Stimulated activated CD4-positive, alpha-beta T cell treated with anti-CD3 and anti-CD28 coated beads, Interleukin-1b, Interleukin-23, amount 100 ng/mL, for 24 hours (primary cell): ENCODE results near the gene SNX6.
"Not testable (repeated sequence)": the region's sequence is repeated elsewhere in the genome, so short reads cannot be mapped to it uniquely, and the experiment has no call there.

Experiments
- DNase-seq, 4 experiments: peaks; one replicate each; pipeline ENCODE4 v3.0.0-alpha.2; 2020; ENCODE audit warnings: low read depth in 4 of 4, low spot score in 1 of 4

SNX6 gene

DNA sequence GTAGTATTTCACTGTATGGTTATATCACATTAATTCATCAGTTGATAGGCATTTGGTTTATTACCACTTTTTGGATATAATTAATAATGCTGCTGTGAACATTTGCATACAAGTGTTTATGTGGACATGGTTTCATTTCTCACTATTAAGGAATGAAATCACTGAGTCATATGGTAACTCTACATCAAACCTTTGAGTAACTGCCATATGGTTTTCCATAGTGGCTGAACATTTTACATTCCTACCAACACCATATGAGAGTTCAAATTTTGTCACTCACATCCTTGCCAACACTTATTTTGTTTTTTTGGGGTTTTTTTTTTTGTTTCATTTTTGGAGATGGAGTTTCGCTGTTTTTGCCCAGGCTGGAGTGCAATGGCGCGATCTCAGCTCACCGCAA is 60.2 kb downstream of the SNX6 start:
- DNase-seq = no peak

DNA sequence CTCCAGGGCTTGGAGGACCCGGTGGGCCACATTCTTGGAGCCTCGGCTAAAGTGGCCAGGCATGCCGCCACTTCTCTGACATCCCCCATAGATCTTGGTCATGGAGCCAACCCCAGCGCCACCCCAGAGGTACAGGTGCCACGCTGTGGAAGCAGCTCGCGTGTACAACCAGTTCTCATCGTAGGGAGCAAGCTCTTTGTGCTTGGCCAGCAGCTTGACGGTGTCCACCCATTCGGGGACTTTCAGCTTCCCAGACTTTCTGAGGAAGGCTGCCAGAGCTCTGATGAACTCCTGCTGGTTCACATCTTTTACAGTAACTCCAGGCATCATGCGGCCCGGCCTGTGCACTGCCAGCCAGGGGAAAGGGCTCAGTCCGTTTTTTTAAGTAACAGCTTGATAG is 61.1 kb downstream of the SNX6 start:
- no peak for DNase-seq

DNA sequence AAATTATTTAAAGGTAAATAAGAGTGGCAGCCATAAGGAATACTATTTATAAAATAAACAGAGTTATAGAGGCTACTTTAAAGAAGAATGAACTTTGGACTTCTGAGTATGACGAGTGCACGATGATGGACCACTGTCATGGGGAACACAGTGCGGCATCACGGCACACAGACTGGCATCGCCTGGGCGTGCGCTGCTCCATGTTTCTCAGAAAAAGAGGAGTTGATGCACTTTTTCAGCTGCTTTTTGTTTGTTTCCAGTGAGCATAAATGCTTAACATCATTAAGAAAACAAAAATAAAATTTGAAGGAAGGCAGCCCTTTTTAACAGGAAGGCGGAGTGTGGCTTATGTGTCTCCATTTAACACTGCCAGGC is 67.2 kb downstream of the SNX6 start:
- no peak for DNase-seq

DNA sequence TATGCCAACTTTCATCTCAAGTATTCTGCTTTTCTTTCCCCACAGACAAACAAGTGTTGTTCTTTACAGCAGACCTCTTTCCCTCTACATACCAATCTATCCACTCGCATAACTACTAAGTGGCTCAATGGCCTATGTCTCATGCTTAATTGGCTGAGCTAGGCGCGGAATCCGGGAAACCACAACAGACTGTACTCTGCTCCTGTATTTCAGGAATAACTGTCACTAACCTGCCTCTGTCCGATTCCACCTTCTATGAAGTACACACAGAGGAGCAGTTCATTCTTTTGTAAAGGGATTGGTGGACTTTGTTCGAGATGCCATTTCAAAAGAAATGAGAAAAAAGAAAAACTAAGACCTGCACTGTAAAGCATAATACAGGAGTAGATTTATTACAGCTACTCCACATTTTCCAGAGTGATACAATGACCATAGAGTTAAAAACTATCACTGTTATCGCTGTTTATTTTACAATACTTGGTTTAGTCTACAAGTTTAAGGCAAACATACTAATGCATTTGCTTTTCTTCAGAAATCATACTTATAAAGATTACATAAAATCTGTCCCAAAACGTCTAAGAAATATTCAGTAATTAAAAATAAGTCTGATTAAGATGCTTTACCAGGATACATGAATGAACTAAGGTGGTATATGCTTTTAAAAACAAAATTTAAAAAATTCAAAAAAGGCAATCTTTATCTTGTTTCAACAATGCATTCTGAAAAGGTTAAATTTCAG is 67.7 kb downstream of the SNX6 start:
- DNase-seq = not testable (repeated sequence)

DNA sequence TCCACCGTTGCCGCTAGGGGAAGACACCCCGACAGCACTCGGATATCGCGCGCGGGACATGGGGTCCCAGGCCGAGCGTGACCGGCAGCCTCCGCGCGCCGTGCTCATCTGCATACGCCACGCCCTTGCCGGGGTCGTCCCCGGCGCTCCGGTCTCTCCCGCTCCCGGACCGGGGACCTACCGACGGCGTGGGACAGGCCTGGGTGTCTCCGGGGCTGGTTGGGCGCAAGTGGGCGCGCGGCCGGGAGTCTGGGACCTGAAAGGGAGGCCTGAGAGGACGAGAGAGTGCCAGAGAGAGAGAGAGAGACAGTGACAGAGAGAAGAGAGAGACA is 73.5 kb downstream of the SNX6 start:
- DNase-seq = not testable (repeated sequence)

DNA sequence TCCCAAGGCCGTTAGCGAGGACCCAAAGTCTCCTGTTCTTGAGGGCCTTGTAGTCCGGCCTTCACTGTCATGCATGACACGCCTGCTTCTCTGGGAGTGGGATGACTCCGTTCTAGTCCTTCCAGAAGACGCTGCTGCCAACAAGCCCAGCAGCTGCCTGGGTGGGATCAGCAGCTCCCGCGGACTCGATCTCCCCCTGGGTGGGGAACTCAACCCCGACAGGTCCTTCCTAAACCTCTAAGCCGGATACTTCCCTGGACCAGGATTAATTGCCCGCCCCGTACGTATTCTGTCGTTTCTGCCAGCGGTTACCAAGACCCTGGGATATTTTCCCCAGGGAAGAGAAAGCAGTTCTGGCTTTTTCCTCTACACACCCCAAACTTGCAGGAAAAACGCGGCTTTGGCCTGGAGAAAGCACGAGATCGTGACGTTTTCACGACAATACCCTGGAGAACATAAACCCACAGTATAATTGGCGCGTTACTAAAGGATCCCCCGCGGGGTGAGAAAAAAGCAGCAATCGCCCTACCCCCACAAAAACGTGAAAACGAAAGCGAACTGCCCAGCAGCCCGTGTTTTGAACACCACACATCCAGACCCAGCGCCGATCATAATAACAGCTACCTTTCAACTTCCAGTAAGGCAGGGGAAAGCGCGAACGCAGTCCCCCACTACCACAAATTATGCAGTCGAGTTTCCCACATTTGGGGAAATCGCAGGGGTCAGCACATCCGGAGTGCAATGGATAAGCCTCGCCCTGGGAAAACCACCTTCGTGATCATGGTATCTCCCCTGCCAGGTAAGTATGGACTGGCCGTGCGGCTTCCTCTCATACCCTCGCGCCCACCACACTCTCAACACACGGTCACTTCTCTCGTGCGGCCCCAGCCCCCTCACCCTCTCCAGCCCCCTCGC is 74.1 kb downstream of the SNX6 start:
- not testable (repeated sequence) for DNase-seq

DNA sequence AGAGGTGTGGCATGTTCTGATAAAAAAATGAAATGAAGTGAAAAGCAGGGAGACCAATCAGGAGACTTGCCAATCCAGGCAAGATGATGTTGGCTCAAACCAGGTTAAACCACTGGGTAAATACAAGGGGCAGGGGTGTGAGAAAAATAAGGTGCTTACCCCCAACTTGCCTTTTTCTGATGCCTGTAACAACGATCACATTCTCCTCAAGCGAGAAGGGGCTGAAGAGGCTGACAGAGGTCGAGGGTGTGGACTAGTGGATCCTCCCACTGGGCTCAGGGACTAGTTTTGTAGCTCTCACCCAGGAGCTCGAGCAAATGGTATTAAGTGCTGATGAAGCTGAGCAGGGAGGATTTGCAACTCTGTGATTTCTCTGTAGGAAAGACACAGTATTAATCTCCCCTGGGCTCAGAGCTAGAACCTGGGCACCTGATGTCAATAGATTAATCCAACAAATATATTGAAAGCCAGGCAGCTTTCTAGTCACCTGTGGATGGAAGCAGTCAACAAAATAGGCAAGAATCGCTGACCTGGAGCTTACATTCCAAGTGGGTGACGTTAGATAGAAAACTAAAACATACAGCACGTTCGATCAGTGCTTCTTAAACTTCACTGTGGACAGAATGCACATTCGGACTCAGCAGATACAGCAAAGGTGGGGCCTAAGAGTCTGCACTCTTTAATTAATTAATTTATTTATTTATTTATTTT is 75.3 kb downstream of the SNX6 start:
- no peak for DNase-seq

DNA sequence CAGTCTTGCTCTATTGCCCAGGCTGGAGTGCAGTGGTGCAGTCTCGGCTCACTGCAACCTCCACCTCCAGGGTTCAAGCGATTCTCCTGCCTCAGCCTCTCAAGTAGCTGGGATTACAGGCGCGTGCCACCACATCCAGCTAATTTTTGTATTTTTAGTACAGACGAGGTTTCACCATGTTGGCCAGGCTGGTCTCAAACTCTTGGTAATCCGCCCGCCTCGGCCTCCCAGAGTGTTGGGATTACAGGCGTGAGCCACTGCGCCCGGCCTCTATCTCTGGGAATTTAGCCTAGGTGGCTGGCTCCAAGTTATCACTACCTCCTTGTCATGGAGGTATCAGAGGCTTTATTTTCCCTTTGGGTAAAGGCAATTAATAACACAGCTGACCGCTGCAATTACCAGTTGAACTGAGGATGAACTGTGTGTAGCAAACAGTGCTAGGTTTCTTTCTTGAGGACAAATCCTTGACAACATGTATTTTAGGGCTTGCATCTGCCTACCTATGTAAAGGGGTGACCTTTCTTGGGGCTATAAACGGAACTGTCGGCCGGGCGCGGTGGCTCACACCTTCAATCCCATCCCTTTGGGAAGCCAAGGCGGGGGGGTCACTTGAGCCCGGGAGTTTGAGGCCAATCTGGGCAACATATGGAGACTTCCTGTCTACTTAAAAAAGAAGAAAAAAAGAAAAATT is 80.5 kb downstream of the SNX6 start:
- not testable (repeated sequence) for DNase-seq

DNA sequence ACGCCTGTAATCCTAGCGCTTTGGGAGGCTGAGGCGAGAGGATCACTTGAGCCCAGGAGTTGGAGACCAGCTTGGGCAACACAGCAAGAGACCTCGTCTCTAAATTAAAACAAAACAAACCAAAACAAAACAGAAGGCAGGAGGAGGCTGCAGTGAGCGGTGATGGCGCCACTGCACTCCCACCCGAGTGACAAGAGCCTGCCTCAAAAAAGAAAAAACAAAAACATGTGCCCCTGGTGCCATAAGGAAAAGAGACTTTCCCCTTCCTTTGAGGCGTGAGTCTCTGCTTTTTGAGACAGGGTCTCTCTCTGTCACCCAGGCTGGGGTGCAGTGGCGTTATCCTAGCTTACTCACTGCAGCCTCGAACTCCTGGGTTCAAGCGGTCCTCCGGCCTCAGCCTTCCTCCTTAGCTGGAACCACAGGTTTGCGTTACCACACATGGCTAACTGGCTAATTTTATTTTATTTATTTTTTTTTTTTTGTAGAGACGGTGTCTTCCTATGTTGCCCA is 81.4 kb downstream of the SNX6 start:
- no peak for DNase-seq

DNA sequence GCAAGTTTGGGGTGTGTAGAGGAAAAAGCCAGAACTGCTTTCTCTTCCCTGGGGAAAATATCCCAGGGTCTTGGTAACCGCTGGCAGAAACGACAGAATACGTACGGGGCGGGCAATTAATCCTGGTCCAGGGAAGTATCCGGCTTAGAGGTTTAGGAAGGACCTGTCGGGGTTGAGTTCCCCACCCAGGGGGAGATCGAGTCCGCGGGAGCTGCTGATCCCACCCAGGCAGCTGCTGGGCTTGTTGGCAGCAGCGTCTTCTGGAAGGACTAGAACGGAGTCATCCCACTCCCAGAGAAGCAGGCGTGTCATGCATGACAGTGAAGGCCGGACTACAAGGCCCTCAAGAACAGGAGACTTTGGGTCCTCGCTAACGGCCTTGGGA is 82.8 kb downstream of the SNX6 start:
- not testable (repeated sequence) for DNase-seq

DNA sequence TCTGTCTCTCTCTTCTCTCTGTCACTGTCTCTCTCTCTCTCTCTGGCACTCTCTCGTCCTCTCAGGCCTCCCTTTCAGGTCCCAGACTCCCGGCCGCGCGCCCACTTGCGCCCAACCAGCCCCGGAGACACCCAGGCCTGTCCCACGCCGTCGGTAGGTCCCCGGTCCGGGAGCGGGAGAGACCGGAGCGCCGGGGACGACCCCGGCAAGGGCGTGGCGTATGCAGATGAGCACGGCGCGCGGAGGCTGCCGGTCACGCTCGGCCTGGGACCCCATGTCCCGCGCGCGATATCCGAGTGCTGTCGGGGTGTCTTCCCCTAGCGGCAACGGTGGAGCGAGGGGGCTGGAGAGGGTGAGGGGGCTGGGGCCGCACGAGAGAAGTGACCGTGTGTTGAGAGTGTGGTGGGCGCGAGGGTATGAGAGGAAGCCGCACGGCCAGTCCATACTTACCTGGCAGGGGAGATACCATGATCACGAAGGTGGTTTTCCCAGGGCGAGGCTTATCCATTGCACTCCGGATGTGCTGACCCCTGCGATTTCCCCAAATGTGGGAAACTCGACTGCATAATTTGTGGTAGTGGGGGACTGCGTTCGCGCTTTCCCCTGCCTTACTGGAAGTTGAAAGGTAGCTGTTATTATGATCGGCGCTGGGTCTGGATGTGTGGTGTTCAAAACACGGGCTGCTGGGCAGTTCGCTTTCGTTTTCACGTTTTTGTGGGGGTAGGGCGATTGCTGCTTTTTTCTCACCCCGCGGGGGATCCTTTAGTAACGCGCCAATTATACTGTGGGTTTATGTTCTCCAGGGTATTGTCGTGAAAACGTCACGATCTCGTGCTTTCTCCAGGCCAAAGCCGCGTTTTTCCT is 83.4 kb downstream of the SNX6 start:
- not testable (repeated sequence) for DNase-seq

DNA sequence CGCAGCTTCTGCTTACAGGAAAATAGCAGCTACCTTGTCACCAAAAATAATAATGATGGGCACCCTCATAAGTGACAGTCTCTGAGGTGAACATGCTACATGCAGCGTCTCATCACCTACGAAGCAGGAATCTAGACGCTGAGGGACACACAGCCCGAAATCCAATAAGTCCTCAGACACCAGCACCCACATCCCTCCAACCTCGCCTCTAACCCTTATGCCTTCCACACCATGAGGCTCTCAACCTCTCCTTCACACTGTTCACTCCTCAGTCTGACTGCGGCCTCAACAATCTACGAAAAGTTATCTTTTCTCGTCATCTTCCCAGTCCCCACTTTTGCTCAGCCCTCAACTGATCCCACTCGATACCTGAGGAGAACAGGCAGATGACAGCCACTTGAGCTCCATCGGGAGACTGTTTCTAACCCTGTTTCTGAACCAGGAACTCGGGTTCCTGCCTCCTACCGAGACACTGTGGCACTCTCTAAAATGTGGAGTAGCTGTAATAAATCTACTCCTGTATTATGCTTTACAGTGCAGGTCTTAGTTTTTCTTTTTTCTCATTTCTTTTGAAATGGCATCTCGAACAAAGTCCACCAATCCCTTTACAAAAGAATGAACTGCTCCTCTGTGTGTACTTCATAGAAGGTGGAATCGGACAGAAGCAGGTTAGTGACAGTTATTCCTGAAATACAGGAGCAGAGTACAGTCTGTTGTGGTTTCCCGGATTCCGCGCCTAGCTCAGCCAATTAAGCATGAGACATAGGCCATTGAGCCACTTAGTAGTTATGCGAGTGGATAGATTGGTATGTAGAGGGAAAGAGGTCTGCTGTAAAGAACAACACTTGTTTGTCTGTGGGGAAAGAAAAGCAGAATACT is 89.5 kb downstream of the SNX6 start:
- DNase-seq = not testable (repeated sequence)

DNA sequence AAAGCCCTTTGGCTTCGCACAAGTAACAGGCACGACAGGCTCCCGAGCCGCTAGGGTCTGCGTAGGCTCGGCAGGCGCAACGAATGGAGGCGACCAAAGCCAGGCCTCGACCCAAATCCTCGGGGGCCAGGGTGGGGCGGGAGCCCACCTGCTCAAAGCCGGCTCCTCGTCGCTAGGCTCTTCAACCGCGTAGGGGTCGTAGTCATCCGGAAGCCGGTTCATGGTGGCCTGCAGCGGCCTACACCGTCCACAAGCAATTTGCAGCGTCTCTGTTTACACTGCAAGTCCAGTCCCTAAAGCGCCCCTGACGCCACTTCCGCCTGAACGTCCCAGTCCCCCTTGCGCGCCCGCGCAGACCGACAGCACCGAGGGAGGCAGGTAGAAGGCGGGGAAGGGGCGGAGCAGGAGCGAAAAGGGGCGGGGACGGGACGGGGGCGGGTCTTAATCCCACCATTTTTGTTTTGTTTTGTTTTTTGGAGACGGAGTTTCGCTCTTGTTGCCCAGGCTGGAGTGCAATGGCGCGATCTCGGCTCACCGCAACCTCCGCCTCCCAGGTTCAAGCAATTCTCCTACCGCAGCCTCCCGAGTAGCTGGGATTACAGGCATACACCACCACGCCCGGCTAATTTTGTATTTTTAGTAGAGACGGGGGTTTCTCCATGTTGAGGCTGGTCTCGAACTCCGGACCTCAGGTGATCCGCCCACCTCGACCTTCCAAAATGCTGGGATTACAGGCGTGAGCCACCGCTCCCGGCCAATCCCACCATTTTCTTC is 90.4 kb downstream of the SNX6 start, which contains the start of gene EAPP:
Gene EAPP, minus strand, starts transcription at position 295 of the 774 bp plus-strand sequence. Its CDS starts 73 bp downstream, at position 222.
- peak; percentile 83 to 91 (median 90) for DNase-seq

DNA sequence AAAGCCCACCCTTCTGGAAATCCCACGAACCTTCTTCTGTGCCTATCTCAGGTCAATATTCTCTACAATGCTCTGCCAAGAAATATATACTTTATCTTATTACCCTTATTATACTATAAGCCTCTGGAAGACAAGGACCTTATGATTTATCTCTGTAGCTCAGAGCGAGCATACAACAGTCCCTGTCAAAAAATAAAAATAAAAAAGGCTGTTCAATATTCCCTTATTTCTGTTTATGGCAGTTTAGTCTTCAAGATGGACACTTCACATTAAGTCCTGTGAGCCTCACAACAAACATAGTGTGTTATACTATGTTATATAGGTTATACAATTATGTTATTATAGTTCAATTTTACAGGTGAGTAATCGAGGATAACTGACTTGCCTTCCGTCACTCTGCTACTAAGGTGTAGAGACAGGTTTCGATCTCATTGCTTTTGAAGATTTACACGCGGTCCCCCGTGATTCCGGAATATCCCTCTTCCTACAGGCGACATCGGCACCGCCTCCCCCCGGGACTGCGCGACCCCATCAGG is 91.0 kb downstream of the SNX6 start:
- DNase-seq = no peak

DNA sequence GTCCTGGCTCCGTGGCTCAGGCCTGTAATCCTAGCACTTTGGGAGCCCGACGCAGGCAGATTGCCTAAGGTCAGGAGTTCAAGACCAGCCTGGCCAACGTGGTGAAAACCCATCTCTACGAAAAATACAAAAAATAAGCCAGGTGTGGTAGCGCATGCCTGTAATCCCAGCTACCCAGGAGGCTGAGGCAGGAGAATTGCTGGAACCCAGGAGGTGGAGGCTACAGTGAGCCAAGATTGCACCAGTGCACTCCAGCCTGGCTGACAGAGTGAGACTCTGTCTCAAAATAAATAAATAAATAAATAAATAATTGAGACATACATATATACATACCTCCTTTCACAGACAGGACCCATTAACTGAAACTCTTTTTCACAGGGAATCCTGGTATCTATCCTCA is 91.9 kb downstream of the SNX6 start:
- DNase-seq = not testable (repeated sequence)

DNA sequence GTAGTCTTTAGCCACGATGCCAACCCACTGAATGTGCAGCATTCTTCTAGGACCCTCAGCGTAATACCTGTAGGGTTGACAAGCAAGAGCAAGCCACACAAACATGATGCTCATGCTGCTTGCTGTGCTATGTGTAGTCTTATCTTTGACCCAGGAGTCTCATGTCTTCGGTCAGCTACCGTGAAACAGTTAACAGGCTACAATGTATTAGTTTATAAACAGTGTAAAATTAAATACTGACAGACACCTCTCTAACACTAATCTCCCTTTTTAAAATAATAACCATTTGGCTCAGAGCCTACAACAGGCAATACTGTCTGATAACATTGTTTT is 92.3 kb downstream of the SNX6 start:
- no peak for DNase-seq

DNA sequence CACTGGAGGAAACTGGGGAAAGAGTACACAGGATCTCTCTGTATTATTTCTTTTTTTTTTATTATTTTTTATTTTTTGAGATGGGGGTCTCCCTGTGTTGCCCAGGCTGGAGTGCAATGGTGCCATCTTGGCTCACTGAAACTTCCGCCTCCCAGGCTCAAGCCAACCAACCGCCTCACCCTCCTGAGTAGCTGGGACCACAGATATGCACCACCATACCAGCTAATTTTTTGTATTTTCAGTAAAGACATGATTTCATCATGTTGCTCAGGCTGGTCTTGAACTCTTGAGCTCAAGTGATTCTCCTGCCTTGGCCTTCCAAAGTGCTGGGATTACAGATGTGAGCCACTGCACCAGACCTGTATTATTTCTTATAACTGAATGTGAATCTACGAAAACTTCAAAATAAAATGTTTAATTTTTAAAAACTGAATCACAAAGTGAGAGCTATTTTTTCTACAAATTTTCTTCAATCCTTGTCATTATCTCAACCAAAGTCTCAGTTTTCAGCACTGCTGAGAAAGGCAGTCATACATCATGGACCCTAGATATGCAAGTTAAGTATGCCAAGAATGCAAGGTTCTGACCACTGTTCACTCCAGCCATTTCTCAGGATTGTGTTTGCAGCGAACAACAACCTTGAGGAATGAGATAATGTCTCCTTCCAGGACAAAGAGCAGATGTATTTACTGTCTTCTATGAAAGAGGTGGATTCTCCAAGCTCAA is 92.8 kb downstream of the SNX6 start:
- no peak for DNase-seq
